Kidney (tissue), 14 donors: Measurements from ENCODE around the gene FBXO33. TPM values are rescaled to one million over a fixed set of nuclear protein-coding genes. Genes with fewer than 3 reads are reported as not detected.

Experiments
- DNase-seq, 5 donors: peaks; one replicate each; pipeline ENCODE4 v3.0.0-alpha.2; 2013 to 2020
- FAIRE-seq: peaks from 2 replicates; lab custom pipeline; 2012; peaks lifted over from hg19 to GRCh38; lab: Jason Lieb, UNC
- H3K27ac ChIP-seq, 2 donors: one replicate each; pipeline ENCODE4 v1.7.0; 2013; ENCODE audit warnings: low read depth in 2 of 2, low read length in 2 of 2, inconsistent platforms in 1 of 2
- H3K27me3 ChIP-seq: one replicate; pipeline ENCODE4 v1.7.1; 2013; ENCODE audit warnings: low read length, inconsistent platforms; ENCODE audit not compliant: control insufficient read depth, insufficient read depth
- H3K36me3 ChIP-seq, 3 donors: one replicate each; pipeline versions ENCODE4 v1.7.0 to v1.7.1; 2013; ENCODE audit warnings: low read length in 3 of 3, control low read depth in 1 of 3, inconsistent platforms in 1 of 3; ENCODE audit not compliant: insufficient read depth in 3 of 3, control insufficient read depth in 2 of 3
- H3K4me1 ChIP-seq, 3 donors: one replicate each; pipeline versions ENCODE4 v1.7.0 to v1.7.1; 2013; ENCODE audit warnings: low read length in 3 of 3, inconsistent platforms in 1 of 3, low read depth in 1 of 3; ENCODE audit not compliant: control insufficient read depth in 2 of 3, insufficient read depth in 2 of 3
- H3K4me3 ChIP-seq, 3 donors: one replicate each; pipeline versions ENCODE4 v1.7.0 to v1.8.1; 2013; ENCODE audit warnings: low read length in 3 of 3, control low read depth in 1 of 3, inconsistent platforms in 1 of 3
- H3K9ac ChIP-seq, 3 donors: one replicate each; pipeline versions ENCODE4 v1.7.0 to v1.7.1; 2013; ENCODE audit warnings: low read length in 3 of 3, control low read depth in 1 of 3, inconsistent platforms in 1 of 3
- H3K9me3 ChIP-seq, 3 donors: one replicate each; pipeline versions ENCODE4 v1.7.0 to v1.7.1; 2013; ENCODE audit warnings: low read length in 3 of 3, control low read depth in 1 of 3, inconsistent platforms in 1 of 3; ENCODE audit not compliant: control insufficient read depth in 2 of 3, insufficient read depth in 1 of 3
- CTCF ChIP-seq: IDR thresholded peaks from 3 replicates; pipeline ENCODE4 v1.5.1; 2012; ENCODE audit warnings: mild to moderate bottlenecking, moderate library complexity, borderline replicate concordance; ENCODE audit not compliant: insufficient read depth; ENCODE audit errors: extremely low read depth
- intact Hi-C: fragments of 100-400 bp; cut with DNase I; formaldehyde crosslinking; loops from one replicate; pipeline ENCODE4 v1.11.1; 2022
- polyA plus RNA-seq: library from polyadenylated mRNA; stranded (reverse); fragments of 350-450 nt; fragmentation: Illumina TruSeq; extraction: RNeasy Lipid Tissue Mini Kit (QIAGEN cat#74804); gene quantifications from one replicate; pipeline ENCODE4 v1.2.3, GENCODE V29; 2014; ENCODE audit warnings: low read depth, low replicate concordance; ENCODE audit not compliant: insufficient read depth
- total RNA-seq: library from RNA; stranded (reverse); fragmentation: NEBNext Ultra II Directional; extraction: Animal tissue kit (Norgen Biotek cat#: 25700); gene quantifications from one replicate; pipeline ENCODE4 v1.2.1, GENCODE V29; 2021
- donor health status: control.
- donor health status: control.
- donor health status: control.
- donor health status: control.
- donor health status: control.
- donor health status: DM: yes; HTN: yes; CAD: no.
- donor health status: Normal renal cell carcinoma (clear cell type).

Gene FBXO33
- total and polyA plus RNA-seq, 2 donors from 2014 or later = 6.5 to 11.2 TPM

GRCh38 chr14:39447175-39447661, 15.0 kb upstream of the FBXO33 start:
- H3K27me3 ChIP-seq = no peaks in the 10 kb centered on the region
- no peak for FAIRE-seq
- H3K4me3 ChIP-seq = no peak overlapping the region
- H3K27ac ChIP-seq = no peak overlapping the region
- intact Hi-C loops = no loop called here
- H3K9me3 ChIP-seq = no peaks in the 10 kb centered on the region
- no peak for DNase-seq
- no peaks in the 10 kb centered on the region for H3K36me3 ChIP-seq
- no peaks in the 10 kb centered on the region for H3K4me1 ChIP-seq
- H3K9ac ChIP-seq = no peak overlapping the region
- no peak for TF ChIP-seq CTCF

- no peaks in the 10 kb centered on the region for H3K36me3 ChIP-seq
- H3K4me1 ChIP-seq = no peaks in the 10 kb centered on the region
- no peak overlapping the region for H3K9ac ChIP-seq
- H3K27ac ChIP-seq = no peak overlapping the region
- no peaks in the 10 kb centered on the region for H3K27me3 ChIP-seq
- TF ChIP-seq CTCF = no peak
- no peaks in the 10 kb centered on the region for H3K9me3 ChIP-seq
- intact Hi-C loops = no loop called here
- DNase-seq (no peak), FAIRE-seq (no peak)
- no peak overlapping the region for H3K4me3 ChIP-seq
Measured at GRCh38 chr14:39446131-39446744, 14.0 kb upstream of the FBXO33 start.

- FAIRE-seq = no peak
- intact Hi-C loops = no loop called here
- no peak overlapping the region for H3K9ac ChIP-seq
- peak in 1 of 5 donors; percentile 60 for DNase-seq
- no peaks in the 10 kb centered on the region for H3K9me3 ChIP-seq
- no peak for TF ChIP-seq CTCF
- H3K4me1 ChIP-seq = no peaks in the 10 kb centered on the region
- no peaks in the 10 kb centered on the region for H3K36me3 ChIP-seq
- no peak overlapping the region for H3K27ac ChIP-seq
- H3K4me3 ChIP-seq = no peak overlapping the region
- H3K27me3 ChIP-seq = no peaks in the 10 kb centered on the region
Measured at GRCh38 chr14:39442293-39442692, 10.1 kb upstream of the FBXO33 start.

- no peak for FAIRE-seq
- H3K4me3 ChIP-seq = no peak overlapping the region
Measured at GRCh38 chr14:39441805-39442204, 9.6 kb upstream of the FBXO33 start.

More at GRCh38 chr14:39441805-39442204, 9.6 kb upstream of the FBXO33 start:
- Histone ChIP-seq H3K9ac (no peak overlapping the region), H3K36me3 (no peaks in the 10 kb centered on the region), H3K27me3 (no peaks in the 10 kb centered on the region), H3K27ac (no peak overlapping the region), H3K9me3 (no peaks in the 10 kb centered on the region), H3K4me1 (no peaks in the 10 kb centered on the region)
- no peak for DNase-seq
- intact Hi-C loops = no loop called here
- no peak for TF ChIP-seq CTCF
